Epithelial cell of prostate (primary cell): Measurements from ENCODE around the gene MACROD2.
"Not testable (repeated sequence)": the region's sequence is repeated elsewhere in the genome, so short reads cannot be mapped to it uniquely, and the experiment has no call there.

Source experiments
- DNase-seq: peaks from one replicate; pipeline ENCODE4 v3.0.0-alpha.2; 2011; ENCODE audit warnings: low read depth, low spot score
- H3K27ac ChIP-seq: fragments of 450-650 bp; 2 replicates; pipeline ENCODE4 v1.5.1; 2017; ENCODE audit warnings: mild to moderate bottlenecking

Gene MACROD2

DNA sequence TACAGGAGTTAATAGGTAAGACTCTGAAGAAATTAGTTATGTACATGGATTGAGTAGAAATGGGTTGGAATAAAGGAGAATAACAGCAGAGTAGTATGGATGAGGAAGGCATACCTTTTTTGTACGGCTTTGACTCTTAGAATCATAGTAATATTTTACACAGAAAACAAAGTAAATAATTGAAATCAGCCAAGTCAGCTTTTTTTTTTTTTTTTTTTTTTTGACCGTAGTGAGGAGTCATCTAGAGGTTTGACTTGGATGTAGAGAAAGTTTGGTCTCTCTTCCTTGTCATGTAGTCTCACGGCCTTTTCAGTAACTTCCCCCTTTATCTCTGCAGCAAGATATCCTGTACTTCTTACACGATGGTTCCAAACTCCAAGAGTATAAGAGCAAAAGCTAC, 183.2 kb downstream of the MACROD2 start:
- DNase-seq: no peak
- H3K27ac ChIP-seq: no peak overlapping the region

GRCh38 chr20:14178952-14179351, 183.6 kb downstream of the MACROD2 start:
- no peak overlapping the region for H3K27ac ChIP-seq
- DNase-seq: peak; percentile 3

GRCh38 chr20:14189794-14190402, 194.6 kb downstream of the MACROD2 start:
- H3K27ac ChIP-seq: no peak overlapping the region
- no peak for DNase-seq

DNA sequence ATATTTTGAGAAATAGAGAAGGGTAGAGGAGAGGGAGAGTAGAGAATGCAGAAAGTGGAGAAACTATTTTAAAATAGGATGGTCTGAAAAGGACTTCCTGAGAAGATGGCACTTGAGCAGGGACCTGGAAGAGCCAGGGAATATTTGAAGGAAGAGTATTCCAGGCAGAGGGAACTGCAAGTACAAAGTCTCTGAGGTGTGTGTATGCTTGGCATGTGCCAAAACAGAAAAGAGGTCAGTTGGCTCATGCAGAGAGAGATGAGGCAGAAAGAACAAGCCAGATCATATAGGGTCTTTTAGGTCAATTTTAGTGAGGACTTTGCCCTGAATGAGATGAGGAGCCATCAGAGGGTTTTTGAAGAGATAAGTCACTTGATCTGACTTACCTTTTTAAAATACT, 196.2 kb downstream of the MACROD2 start:
- no peak for DNase-seq
- no peak overlapping the region for H3K27ac ChIP-seq

DNA sequence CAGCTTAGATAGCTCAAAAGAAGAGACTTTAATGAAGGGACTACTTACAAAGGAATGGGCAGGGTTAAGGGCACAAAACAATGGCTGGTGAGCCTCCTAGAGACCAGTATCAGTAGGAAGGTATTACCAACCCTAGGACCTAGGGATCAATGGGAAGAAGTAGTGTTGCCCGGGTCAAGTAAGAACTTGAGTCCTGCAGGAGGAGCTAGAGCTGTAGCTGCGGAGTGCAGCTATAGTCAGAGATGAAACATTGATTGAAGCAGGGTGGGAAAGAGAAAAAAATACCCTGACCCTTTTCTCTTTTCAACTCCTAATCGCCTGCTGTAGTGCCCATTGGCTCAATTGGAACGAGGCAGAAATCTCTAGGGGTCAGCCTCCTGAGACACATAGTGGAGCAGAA, 198.1 kb downstream of the MACROD2 start:
- no peak for DNase-seq
- no peak overlapping the region for H3K27ac ChIP-seq

DNA sequence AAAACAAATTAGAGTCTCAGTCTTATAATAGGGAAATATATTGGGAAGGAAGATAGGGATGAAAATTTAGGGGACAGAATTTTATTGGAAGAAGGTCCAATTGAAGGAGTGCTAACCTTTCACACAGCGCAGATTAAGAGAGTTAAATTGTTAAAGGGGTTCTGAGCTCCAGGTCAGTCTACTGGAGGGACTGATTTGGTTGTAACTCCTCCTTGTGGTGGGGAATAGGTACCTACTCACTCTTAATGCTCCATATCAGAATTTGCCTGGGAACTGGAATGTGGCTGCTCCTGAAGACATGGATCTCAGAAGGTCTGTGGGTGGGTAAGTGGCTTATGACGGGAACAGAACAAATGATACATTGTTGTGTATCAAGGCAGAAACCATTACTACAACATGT, 198.6 kb downstream of the MACROD2 start:
- DNase-seq: no peak
- no peak overlapping the region for H3K27ac ChIP-seq

GRCh38 chr20:14197097-14197496, 201.8 kb downstream of the MACROD2 start:
- H3K27ac ChIP-seq: no peak overlapping the region
- no peak for DNase-seq

- no peak for DNase-seq
- no peak overlapping the region for H3K27ac ChIP-seq
These were observed 203.1 kb downstream of the MACROD2 start for GRCh38 chr20:14198416-14198815.

DNA sequence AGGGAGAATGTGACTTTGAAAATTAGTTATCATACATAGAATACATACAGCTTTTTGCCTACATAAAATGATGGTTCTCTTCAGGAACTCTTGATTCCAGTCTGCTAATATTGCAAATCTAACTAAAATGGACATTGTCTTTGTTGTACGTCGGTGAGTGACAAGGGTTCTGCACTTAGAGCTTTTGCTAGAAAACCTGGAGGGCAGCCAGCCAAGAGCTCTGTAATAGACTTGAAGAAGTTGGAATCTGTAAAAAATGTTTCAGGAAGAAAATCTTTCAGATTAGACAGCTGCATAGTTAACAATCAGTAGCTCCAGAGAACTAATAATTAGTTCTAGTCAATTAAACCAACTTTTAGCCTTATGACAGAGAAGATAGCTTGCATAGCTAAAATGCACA, 203.8 kb downstream of the MACROD2 start:
- no peak overlapping the region for H3K27ac ChIP-seq
- DNase-seq: no peak

DNA sequence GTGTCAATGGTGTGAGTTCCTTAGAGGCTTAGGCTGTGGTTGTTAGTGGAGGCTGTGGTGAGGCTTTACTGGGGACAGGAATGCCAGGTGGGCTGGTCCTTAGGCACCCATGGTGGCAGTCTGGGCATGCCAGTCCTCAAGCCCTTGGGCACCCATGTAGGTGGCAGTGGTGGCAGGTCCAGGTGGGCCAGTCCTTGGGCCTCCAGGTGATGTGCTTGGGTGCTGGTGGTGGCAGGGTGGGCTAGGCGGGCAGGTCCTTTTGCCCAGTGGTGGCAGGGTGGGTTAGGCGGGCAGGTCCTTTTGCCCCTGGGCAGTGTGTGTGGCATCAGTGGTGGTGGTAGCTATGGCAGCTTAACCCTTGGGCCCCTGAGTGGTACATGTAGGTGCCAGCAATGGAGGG, 208.3 kb downstream of the MACROD2 start:
- H3K27ac ChIP-seq: no peak overlapping the region

GRCh38 chr20:14207591-14207990, 212.3 kb downstream of the MACROD2 start:
- no peak overlapping the region for H3K27ac ChIP-seq
- no peak for DNase-seq

More for the DNA sequence above, 208.3 kb downstream of the MACROD2 start:
- no peak for DNase-seq

DNA sequence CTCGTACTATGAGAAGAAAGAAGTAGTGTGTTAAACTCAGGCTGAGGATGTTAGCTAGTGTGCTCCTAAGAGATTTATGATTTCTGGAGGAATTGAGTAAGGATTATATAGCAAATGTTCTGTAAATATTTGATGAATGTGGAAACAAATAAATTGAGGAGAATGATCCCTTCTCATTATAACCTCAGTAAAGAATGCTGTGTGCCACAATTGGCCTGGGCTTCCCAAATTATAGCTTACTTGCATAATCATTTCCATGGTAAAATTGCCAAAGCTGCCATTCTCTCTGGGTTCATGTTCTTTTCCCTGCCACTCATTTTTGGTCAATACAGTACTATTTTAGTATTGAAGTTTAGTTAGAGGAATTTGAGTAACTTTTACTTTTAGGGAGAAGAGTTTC, 213.6 kb downstream of the MACROD2 start:
- no peak for DNase-seq
- no peak overlapping the region for H3K27ac ChIP-seq

- no peak overlapping the region for H3K27ac ChIP-seq
- DNase-seq: no peak
These were observed 214.8 kb downstream of the MACROD2 start for GRCh38 chr20:14210146-14210545.

- no peak for DNase-seq
- H3K27ac ChIP-seq: no peak overlapping the region
These were observed 218.7 kb downstream of the MACROD2 start for GRCh38 chr20:14214046-14214445.

DNA sequence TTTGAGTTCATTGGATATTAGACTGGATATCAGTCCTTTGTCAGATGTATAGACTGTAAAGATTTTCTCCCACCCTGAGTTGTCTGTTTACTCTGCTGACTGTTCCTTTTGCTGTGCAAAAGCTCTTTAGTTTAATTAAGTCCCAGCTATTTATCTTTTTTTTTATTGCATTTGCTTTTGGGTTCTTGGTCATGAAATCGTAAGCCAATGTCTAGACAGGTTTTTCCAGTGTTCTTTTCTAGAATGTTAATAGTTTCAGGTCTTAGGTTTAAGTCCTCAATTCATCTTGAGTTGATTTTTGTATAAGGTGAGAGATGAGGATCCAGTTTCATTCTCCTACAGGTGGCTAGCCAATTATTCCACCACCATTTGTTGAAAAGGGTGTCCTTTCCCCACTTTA, 220.6 kb downstream of the MACROD2 start:
- H3K27ac ChIP-seq, DNase-seq: not testable (repeated sequence)

GRCh38 chr20:14219801-14220461, 224.6 kb downstream of the MACROD2 start:
- DNase-seq: no peak
- H3K27ac ChIP-seq: no peak overlapping the region

DNA sequence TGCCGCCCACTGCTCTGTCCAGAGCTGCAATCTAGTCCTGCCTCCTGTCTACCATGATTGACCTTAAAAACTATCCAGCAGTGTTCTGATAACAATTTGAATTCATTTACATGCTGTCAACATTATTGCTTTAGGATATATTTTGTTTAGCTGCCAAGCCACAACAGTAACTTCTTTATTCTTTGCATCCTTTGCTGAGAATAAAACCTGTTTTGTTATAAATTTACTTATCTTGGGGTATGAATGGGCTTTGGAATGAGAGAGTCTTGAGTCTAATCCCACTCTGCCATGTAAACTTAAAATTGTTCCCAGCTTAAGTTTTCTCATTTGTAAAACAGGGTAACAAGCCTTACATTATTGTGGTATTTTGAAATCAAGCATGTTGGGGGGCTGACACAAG, 225.7 kb downstream of the MACROD2 start:
- DNase-seq: no peak
- no peak overlapping the region for H3K27ac ChIP-seq

DNA sequence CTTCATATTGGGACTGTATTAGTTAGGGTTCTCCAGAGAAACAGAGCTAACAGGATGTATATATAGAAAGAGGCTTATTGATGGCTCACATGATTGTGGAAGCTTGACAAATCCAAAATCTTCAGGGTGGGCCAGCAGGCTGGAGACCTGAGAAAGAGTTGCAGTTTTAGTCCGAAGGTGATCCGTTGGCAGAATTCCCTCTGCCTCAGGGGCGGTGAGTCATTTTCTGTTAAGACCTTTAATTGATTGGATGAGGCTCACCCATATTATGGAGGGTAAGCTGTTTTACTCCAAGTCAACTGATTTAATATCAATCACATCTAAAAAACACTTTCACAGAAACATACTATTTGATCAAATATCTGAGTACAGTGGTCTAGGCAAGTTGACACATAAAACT, 228.5 kb downstream of the MACROD2 start:
- DNase-seq: no peak
- H3K27ac ChIP-seq: no peak overlapping the region

DNA sequence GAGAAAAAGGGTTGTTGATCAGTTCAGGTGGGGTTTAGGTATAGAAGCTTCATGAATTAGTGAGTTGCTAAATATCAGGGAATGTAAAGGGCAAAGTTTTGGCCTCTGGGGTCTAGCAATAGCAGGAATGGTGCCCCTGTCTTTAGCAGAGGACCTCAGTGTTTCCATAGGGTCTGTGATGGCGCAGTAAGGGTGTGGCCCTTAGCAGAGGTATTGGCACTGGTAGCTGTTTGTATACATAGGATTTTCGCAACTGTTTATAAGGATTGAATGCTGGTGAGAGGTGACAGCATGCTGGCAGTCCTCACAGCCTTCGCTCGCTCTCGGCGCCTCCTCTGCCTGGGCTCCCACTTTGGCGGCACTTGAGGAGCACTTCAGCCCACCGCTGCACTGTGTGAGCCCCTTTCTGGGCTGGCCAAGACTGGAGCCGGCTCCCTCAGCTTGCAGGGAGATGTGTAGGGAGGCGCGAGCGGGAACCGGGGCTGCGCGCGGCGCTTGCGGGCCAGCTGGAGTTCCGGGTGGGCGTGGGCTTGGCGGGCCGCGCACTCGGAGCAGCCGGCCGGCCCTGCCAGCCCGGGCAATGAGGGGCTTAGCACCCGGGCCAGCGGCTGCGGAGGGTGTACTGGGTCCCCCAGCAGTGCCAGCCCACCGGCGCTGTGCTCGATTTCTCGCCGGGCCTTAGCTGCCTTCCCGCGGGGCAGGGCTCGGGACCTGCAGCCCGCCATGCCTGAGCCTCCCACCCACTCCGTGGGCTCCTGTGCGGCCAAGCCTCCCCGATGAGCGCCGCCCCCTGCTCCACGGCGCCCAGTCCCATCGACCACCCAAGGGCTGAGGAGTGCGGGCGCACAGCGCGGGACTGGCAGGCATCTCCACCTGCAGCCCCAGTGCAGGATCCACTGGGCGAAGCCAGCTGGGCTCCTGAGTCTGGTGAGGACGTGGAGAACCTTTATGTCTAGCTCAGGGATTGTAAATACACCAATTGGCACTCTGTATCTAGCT, 231.0 kb downstream of the MACROD2 start:
- H3K27ac ChIP-seq, DNase-seq: not testable (repeated sequence)

GRCh38 chr20:14232650-14233049, 237.3 kb downstream of the MACROD2 start:
- DNase-seq: no peak
- no peak overlapping the region for H3K27ac ChIP-seq

- DNase-seq: peak; percentile 5
- peak overlapping the region; percentile 38 for H3K27ac ChIP-seq
These were observed 239.5 kb downstream of the MACROD2 start for GRCh38 chr20:14234666-14235295.
